Measurements from ENCODE around the gene CCP110.

DNA sequence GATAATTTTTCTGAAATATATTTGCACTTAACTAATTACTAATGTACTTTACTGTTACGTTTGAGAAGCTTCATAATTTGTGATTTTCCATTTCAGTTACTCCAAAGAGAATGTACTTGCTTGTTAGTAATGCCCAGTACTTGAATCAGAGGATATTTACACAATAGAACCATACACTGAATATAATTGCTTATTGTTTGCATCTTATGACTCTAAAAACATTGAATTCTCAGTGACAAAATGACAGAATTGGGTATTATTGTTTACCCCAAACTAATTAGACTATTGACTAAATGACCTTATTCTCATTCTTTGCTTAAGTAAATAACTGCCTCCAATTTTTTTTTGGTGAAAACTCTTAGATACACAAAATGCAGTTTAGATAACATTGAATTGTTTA is 8.9 kb downstream of the CCP110 start:
- TF ChIP-seq POLR2AphosphoS5 (IDR thresholded peaks at IDR 0.05) (no peak), POLR2A (IDR thresholded peaks at IDR 0.05; ENCODE audit: low read depth) (no peak)
- TF ChIP-seq, protein P1, sequence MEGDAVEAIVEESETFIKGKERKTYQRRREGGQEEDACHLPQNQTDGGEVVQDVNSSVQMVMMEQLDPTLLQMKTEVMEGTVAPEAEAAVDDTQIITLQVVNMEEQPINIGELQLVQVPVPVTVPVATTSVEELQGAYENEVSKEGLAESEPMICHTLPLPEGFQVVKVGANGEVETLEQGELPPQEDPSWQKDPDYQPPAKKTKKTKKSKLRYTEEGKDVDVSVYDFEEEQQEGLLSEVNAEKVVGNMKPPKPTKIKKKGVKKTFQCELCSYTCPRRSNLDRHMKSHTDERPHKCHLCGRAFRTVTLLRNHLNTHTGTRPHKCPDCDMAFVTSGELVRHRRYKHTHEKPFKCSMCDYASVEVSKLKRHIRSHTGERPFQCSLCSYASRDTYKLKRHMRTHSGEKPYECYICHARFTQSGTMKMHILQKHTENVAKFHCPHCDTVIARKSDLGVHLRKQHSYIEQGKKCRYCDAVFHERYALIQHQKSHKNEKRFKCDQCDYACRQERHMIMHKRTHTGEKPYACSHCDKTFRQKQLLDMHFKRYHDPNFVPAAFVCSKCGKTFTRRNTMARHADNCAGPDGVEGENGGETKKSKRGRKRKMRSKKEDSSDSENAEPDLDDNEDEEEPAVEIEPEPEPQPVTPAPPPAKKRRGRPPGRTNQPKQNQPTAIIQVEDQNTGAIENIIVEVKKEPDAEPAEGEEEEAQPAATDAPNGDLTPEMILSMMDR (IDR thresholded peaks at IDR 0.05): no peak
